ENCODE measurements around the gene HPCAL1.

DNA sequence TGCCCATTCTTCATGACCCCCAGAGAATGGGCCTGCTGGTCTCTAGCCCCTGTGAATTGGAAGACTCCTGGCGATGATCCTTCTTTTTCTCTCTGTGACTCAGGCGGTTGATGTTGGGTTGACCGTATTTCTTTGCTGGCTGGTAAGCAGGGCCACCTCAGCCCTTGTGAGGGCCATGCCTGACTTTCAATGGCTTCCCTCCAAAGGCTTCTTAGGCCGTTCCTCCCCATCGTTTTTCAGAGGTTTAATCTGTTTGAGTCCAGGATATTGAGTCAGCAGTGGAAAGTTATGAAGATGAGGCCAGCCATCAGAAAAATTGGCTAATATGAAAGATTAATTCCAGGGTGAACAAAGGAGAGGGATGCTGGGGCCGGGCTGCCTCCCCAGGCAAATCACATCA is 13.6 kb downstream of the HPCAL1 start:
- no peak for TF ChIP-seq POLR2AphosphoS5 (IDR thresholded peaks at IDR 0.05; ENCODE audit: low read depth, low read length)
- no peak for TF ChIP-seq POLR2A (IDR thresholded peaks at IDR 0.05; ENCODE audit: low read depth, low read length)
- no peak for TF ChIP-seq TAF1 (IDR thresholded peaks at IDR 0.05; ENCODE audit: low read depth, low read length)

Data from GM12891 (cell line).